SK-N-SH (cell line): ENCODE measurements around the gene CCND1. TPM values are rescaled to one million over a fixed set of nuclear protein-coding genes. Genes with fewer than 3 reads are reported as not detected.

Experiments
- CTCF ChIA-PET: fragments of 300-600, 350-600 bp; formaldehyde crosslinking; extraction: SDS; loops from one replicate; lab custom pipeline; 2021; lab: Yijun Ruan, JAX
- POLR2A ChIA-PET: fragments of 350-600 bp; sonication (Branson Sonifier 250); formaldehyde crosslinking; extraction: SDS; loops from one replicate; lab custom pipeline; 2020; ENCODE audit warnings: antibody characterized with exemption, inconsistent platforms; lab: Yijun Ruan, JAX
- DNase-seq: peaks from one replicate; pipeline ENCODE4 v3.0.0; 2012
- H2AFZ ChIP-seq: fragments of 200-600 bp; sonication (generic); 2 replicates; pipeline ENCODE4 v1.8.1; 2016; ENCODE audit warnings: antibody characterized with exemption, mild to moderate bottlenecking, low read depth
- H3F3A ChIP-seq: fragments of 200-600 bp; sonication (generic); replicated peaks from 2 replicates; pipeline ENCODE3; 2016; ENCODE audit warnings: antibody characterized with exemption, mild to moderate bottlenecking; ENCODE audit not compliant: insufficient read depth
- H3K27ac ChIP-seq, 2 experiments: fragments of 200-500 bp in 1 of 2; fragments of 200-600 bp in 1 of 2; sonication (Bioruptor generic) in 1 of 2; sonication (generic), shearing (Covaris generic) in 1 of 2; 2 replicates each; pipeline versions ENCODE4 v1.5.1 to v1.6.1; 2014 to 2016; ENCODE audit warnings: low read depth in 2 of 2, inconsistent platforms in 1 of 2, low read length in 1 of 2, mild to moderate bottlenecking in 1 of 2, mixed read lengths in 1 of 2
- H3K27me3 ChIP-seq: fragments of 200-600 bp; sonication (generic), shearing (Covaris generic); 2 replicates; pipeline ENCODE4 v1.6.1; 2016; ENCODE audit warnings: mixed run types; ENCODE audit not compliant: insufficient read depth
- H3K36me3 ChIP-seq, 2 experiments: fragments of 200-500 bp in 1 of 2; fragments of 200-600 bp in 1 of 2; sonication (Bioruptor generic) in 1 of 2; sonication (generic) in 1 of 2; replicated peaks in 1 of 2; 2 replicates each; pipeline versions ENCODE3 to v1.5.1; 2014 to 2016; ENCODE audit warnings: low read length in 1 of 2, mild to moderate bottlenecking in 1 of 2; ENCODE audit not compliant: insufficient read depth in 2 of 2, control insufficient read depth in 1 of 2
- H3K4me1 ChIP-seq, 2 experiments: fragments of 200-500 bp in 1 of 2; fragments of 200-600 bp in 1 of 2; sonication (Bioruptor generic) in 1 of 2; sonication (generic), shearing (Covaris generic) in 1 of 2; 2 replicates each; pipeline versions ENCODE4 v1.5.1 to v1.6.1; 2014 to 2016; ENCODE audit warnings: low read depth in 1 of 2, low read length in 1 of 2, mixed run types in 1 of 2; ENCODE audit not compliant: insufficient read depth in 2 of 2, control insufficient read depth in 1 of 2
- H3K4me2 ChIP-seq: fragments of 200-600 bp; sonication (generic), shearing (Covaris generic); 2 replicates; pipeline ENCODE4 v1.6.1; 2017; ENCODE audit warnings: mixed run types
- H3K4me3 ChIP-seq, 2 experiments: fragments of 200-500 bp in 1 of 2; fragments of 200-600 bp in 1 of 2; sonication (Bioruptor generic) in 1 of 2; sonication (generic), shearing (Covaris generic) in 1 of 2; 2 replicates each; pipeline versions ENCODE4 v1.5.1 to v1.8.1; 2014 to 2016; ENCODE audit warnings: low read depth in 2 of 2, inconsistent platforms in 1 of 2, low read length in 1 of 2, mild to moderate bottlenecking in 1 of 2, mixed read lengths in 1 of 2, moderate library complexity in 1 of 2
- H3K79me2 ChIP-seq: fragments of 200-600 bp; sonication (generic); 2 replicates; pipeline ENCODE4 v1.8.1; 2017; ENCODE audit warnings: mild to moderate bottlenecking; ENCODE audit not compliant: insufficient read depth
- H3K9ac ChIP-seq: fragments of 200-600 bp; sonication (generic); 2 replicates; pipeline ENCODE4 v1.6.1; 2017; ENCODE audit warnings: mixed run types
- H3K9me2 ChIP-seq: fragments of 200-600 bp; sonication (generic); 2 replicates; pipeline ENCODE4 v1.6.1; 2017; ENCODE audit warnings: mixed run types
- H3K9me3 ChIP-seq: fragments of 200-600 bp; sonication (generic); 2 replicates; pipeline ENCODE4 v1.6.1; 2017; ENCODE audit warnings: mixed run types, mild to moderate bottlenecking, moderate library complexity
- H4K20me1 ChIP-seq: fragments of 200-600 bp; sonication (generic); 2 replicates; pipeline ENCODE4 v1.6.1; 2017; ENCODE audit warnings: mild to moderate bottlenecking, mixed run types; ENCODE audit not compliant: insufficient read depth
- CHD2 ChIP-seq: fragments of 150-350 bp; IDR thresholded peaks from 2 replicates; pipeline ENCODE4 v1.6.1; 2018; ENCODE audit warnings: low read length; ENCODE audit not compliant: partially characterized antibody
- CTCF ChIP-seq: fragments of 200-600 bp; sonication (generic); IDR thresholded peaks from 2 replicates; pipeline ENCODE4 v1.6.1; 2017; ENCODE audit warnings: antibody characterized with exemption, mild to moderate bottlenecking, moderate library complexity
- EP300 ChIP-seq, 2 experiments: IDR thresholded peaks; 2 replicates each; pipeline versions ENCODE4 v1.4.0 to v1.6.1; 2012; ENCODE audit warnings: borderline replicate concordance in 1 of 2, low read depth in 1 of 2, low read length in 1 of 2
- EZH2phosphoT487 ChIP-seq: fragments of 200-600 bp; sonication (generic); IDR thresholded peaks from 2 replicates; pipeline ENCODE4 v1.6.1; 2017; ENCODE audit warnings: low read depth, mixed run types, mild to moderate bottlenecking, antibody characterized with exemption, moderate library complexity, borderline replicate concordance
- FOXM1 ChIP-seq: IDR thresholded peaks from 2 replicates; pipeline ENCODE4 v1.4.0; 2012; ENCODE audit warnings: low read depth, mild to moderate bottlenecking
- MEF2A ChIP-seq: IDR thresholded peaks from 2 replicates; pipeline ENCODE4 v1.4.0; 2012; ENCODE audit warnings: low read depth, borderline replicate concordance
- NFIC ChIP-seq: IDR thresholded peaks from 2 replicates; pipeline ENCODE4 v1.4.0; 2012; ENCODE audit warnings: borderline replicate concordance
- NRF1 ChIP-seq: IDR thresholded peaks from 2 replicates; pipeline ENCODE4 v1.6.1; 2012; ENCODE audit warnings: low read depth, mild to moderate bottlenecking, low read length
- PBX3 ChIP-seq: IDR thresholded peaks from 2 replicates; pipeline ENCODE4; 2012
- RAD21 ChIP-seq: IDR thresholded peaks from 2 replicates; pipeline ENCODE4 v1.6.1; 2012; ENCODE audit warnings: mild to moderate bottlenecking, low read length
- RCOR1 ChIP-seq: fragments of 150-350 bp; IDR thresholded peaks from 2 replicates; pipeline ENCODE4 v1.6.1; 2017; ENCODE audit warnings: antibody characterized with exemption, low read length
- REST ChIP-seq: IDR thresholded peaks from 2 replicates; pipeline ENCODE4 v1.6.1; 2012; ENCODE audit warnings: mild to moderate bottlenecking, low read depth, low read length, moderate library complexity
- RFX5 ChIP-seq: IDR thresholded peaks from 2 replicates; pipeline ENCODE4 v1.6.1; 2012; ENCODE audit warnings: mild to moderate bottlenecking, improper control_type of control experiment, low read length
- SIN3A ChIP-seq: IDR thresholded peaks from 2 replicates; pipeline ENCODE4 v1.6.1; 2012; ENCODE audit warnings: low read depth, mild to moderate bottlenecking, low read length, moderate library complexity, borderline replicate concordance
- TAF1 ChIP-seq: IDR thresholded peaks from 2 replicates; pipeline ENCODE4 v1.6.1; 2012; ENCODE audit warnings: low read depth, mild to moderate bottlenecking, low read length, moderate library complexity, borderline replicate concordance
- TCF12 ChIP-seq: IDR thresholded peaks from 2 replicates; pipeline ENCODE4 v1.4.0; 2012
- USF2 ChIP-seq: fragments of 150-350 bp; IDR thresholded peaks from 2 replicates; pipeline ENCODE4 v1.6.1; 2017; ENCODE audit warnings: antibody characterized with exemption, low read length, low read depth, borderline replicate concordance
- ZBTB33 ChIP-seq: IDR thresholded peaks from 2 replicates; pipeline ENCODE4 v1.4.0; 2012; ENCODE audit warnings: low read depth, borderline replicate concordance
- WGBS: methylation state at CpG from one replicate; pipeline ENCODE4 v1.1.6; 2017; ENCODE audit warnings: low lambda C conversion rate; 5-methylcytosine and 5-hydroxymethylcytosine counted together
- polyA plus RNA-seq, 3 experiments: library from polyadenylated mRNA; depleted of rRNA; stranded (reverse); fragments of >200 nt; gene quantifications; 2 replicates each; pipeline ENCODE4 v1.2.3, GENCODE V29; 2012

CCND1 gene
- polyA plus RNA-seq, 1 of the 3 experiments (the other 2 are of a cell fraction), result 242 TPM

- TF ChIP-seq CTCF (no peak), TCF12 (no peak), RCOR1 (no peak), NRF1 (no peak), REST (no peak), TAF1 (no peak), SIN3A (no peak), MEF2A (no peak), RAD21 (no peak), CHD2 (no peak), ZBTB33 (no peak), NFIC (no peak)
These were observed 41.3 kb downstream of the CCND1 start (continued) for GRCh38 chr11:69682221-69682620.

- CTCF ChIA-PET, result interaction anchor here (1.1 to 4.9 kb wide), 4 partner anchors 13 to 581 kb away, joined by 3 to 55 read pairs (median 15); no protein-coding TSS in a partner anchor
- Histone ChIP-seq H3K9ac (no peak overlapping the region), H3K79me2 (no peaks in the 10 kb centered on the region), H3K9me2 (no peaks in the 10 kb centered on the region), H3K4me2 (no peak overlapping the region), H3K27me3 (no peaks in the 10 kb centered on the region), H3K9me3 (no peaks in the 10 kb centered on the region), H3K4me3 (no peak overlapping the region), H4K20me1 (no peaks in the 10 kb centered on the region), H2AFZ (no peak overlapping the region), H3K36me3 (no peaks in the 10 kb centered on the region), H3F3A (peaks cover 7% of the 10 kb centered on the region), H3K4me1 (no peaks in the 10 kb centered on the region; a peak in 1 of 4 replicates), H3K27ac (no peak overlapping the region)
- POLR2A ChIA-PET, result no interaction called here
- TF ChIP-seq EP300 (IDR thresholded peaks at IDR 0.05; ENCODE audit: borderline replicate concordance in 1 of 2, low read depth in 1 of 2, low read length in 1 of 2) (no peak), EZH2phosphoT487 (no peak), TAF1 (no peak), RCOR1 (no peak), RFX5 (no peak), USF2 (no peak), PBX3 (no peak), FOXM1 (no peak), CTCF (no peak)
- no peak for DNase-seq
- WGBS, result 95% methylated on average over 6 of the region's 7 CpGs
These were observed 41.8 kb downstream of the CCND1 start for GRCh38 chr11:69682681-69683326.
